ENCODE measurements around the gene TUBB4A. TPM values are rescaled to one million over a fixed set of nuclear protein-coding genes. Genes with fewer than 3 reads are reported as not detected.

TUBB4A gene
- total and polyA plus RNA-seq, 9 of the 15 experiments (the other 6 are each of a cell fraction or from before 2014, with no cell fraction given): 0.14 to 7.0 (median 0.75) TPM

DNA sequence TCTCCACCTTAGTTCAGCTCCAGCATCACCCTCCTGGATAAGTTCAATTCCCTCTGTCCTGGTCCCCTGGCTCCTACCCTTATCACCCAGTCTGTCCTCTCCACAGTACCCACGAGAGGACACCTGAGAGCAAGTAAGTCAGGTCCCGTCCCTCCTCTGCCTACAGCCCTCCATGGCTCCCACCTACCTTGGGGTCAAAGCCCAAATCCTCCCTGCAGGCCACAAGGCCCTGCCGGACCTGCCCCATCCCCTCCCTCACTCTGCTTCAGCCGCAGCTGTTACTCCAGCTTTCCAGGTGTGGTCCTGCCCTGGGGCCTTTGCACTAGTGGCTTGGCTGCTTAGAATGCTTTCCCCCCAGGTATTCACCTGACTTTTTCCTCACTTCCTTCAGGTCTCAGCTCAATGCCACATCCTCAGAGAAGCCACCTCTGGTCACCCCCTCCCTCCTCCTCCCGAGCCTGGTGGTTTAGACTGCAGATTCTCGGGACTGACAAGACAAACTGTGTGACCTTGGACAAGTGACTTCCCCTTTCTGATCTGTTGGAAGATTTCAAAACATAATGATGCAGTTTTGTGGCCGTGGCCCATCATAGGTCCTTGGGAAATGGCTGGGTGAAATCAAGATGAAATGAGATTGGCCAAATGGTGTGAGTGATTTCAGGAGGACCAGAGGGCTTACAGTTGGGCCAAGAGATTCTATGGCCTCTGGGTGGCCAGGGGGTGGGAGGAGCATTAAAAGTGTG lies 3.6 kb downstream of the TUBB4A start:
- BruUV-seq (replicated peaks): no TSS peak
- Histone ChIP-seq H3K27ac (ENCODE audit: extremely low read depth, low read depth, low read length) (no peak overlapping the region), H3K36me3 (ENCODE audit: control insufficient read depth, insufficient read depth, low read length) (no peaks in the 10 kb centered on the region), H3K4me3 (no peak overlapping the region), H2AFZ (ENCODE audit: low read depth, low read length) (no peak overlapping the region), H3K9ac (ENCODE audit: insufficient read depth in 1 of 2, low read depth in 2 of 2, low read length in 2 of 2) (0 out of 4 replicates have a peak overlapping the region, but pooled peaks of 1 of the 2 experiments have one; percentile 20), H3K9me1 (ENCODE audit: control insufficient read depth, insufficient read depth, low read length) (peaks cover 5% of the 10 kb centered on the region), H3K4me2 (ENCODE audit: insufficient read depth, low read length) (no peak overlapping the region), H3K4me1 (replicated peaks in 1 of 2; ENCODE audit: control insufficient read depth in 2 of 2, insufficient read depth in 2 of 2, low read length in 2 of 2) (peaks cover 0 to 32% of the 10 kb centered on the region in 2 experiments; a peak in 3 of 5 replicates), H3K9me3 (replicated peaks; ENCODE audit: control insufficient read depth, insufficient read depth, low read depth, low read length) (no peaks in the 10 kb centered on the region), H3K27me3 (ENCODE audit: control insufficient read depth in 2 of 2, insufficient read depth in 2 of 2, low read length in 2 of 2) (no peaks in the 10 kb centered on the region), H3K79me2 (ENCODE audit: control insufficient read depth, insufficient read depth, low read length) (no peaks in the 10 kb centered on the region), H4K20me1 (replicated peaks; ENCODE audit: control insufficient read depth, insufficient read depth, low read length) (no peaks in the 10 kb centered on the region)
- no peak for ATAC-seq
- FAIRE-seq: no peak
- TF ChIP-seq SPI1 (IDR thresholded peaks at IDR 0.05; ENCODE audit: borderline replicate concordance, low read depth, low read length): peak; percentile 83
- TF ChIP-seq CHD4 (IDR thresholded peaks at IDR 0.05; ENCODE audit: insufficient read depth, insufficient replicate concordance, low read depth, low read length, poor library complexity, severe bottlenecking): peak; percentile 42
- peak; percentile 41 for TF ChIP-seq RBM25 (IDR thresholded peaks at IDR 0.05; ENCODE audit: low read depth, low read length, severe bottlenecking)
- no peak for TF ChIP-seq RBM34 (IDR thresholded peaks at IDR 0.05; ENCODE audit: borderline replicate concordance, insufficient read depth, low read length)
- peak; percentile 34; the same call in 1 of the 2 replicates for TF ChIP-seq VEZF1 (CRISPR knock-in tag; IDR thresholded peaks at IDR 0.05)
- TF ChIP-seq POLR2A (conservative IDR thresholded peaks at IDR 0.05): no peak
- TF ChIP-seq KDM1A (IDR thresholded peaks at IDR 0.05): peak in 1 of 2 experiments; percentile 56; a peak in 3 of 4 replicates
- TF ChIP-seq BCOR (IDR thresholded peaks at IDR 0.05): peak; percentile 82
- no peak for TF ChIP-seq PML (IDR thresholded peaks at IDR 0.05; ENCODE audit: low read length)
- no peak for TF ChIP-seq CHD1 (IDR thresholded peaks at IDR 0.05; ENCODE audit: low read length)
- peak; percentile 71 for TF ChIP-seq ZFP36 (IDR thresholded peaks at IDR 0.05; ENCODE audit: low read depth, low read length, partially characterized antibody)
- 0 out of 4 replicates have a peak, but pooled peaks of 1 of the 2 experiments have one; percentile 18 for TF ChIP-seq RCOR1 (IDR thresholded peaks at IDR 0.05; ENCODE audit: borderline replicate concordance in 1 of 2, low read depth in 2 of 2, low read length in 2 of 2)
- TF ChIP-seq ESRRA (IDR thresholded peaks at IDR 0.05; ENCODE audit: borderline replicate concordance, low read depth): peak; percentile 51; the same call in 1 of the 2 replicates
- TF ChIP-seq ADNP (tag; IDR thresholded peaks at IDR 0.05): peak; percentile 61; the same call in 1 of the 2 replicates
- peak; percentile 26; the same call in 1 of the 2 replicates for TF ChIP-seq HDAC2 (IDR thresholded peaks at IDR 0.05)
- DNase-seq (ENCODE audit: extremely low read depth in 1 of 4, low spot score in 3 of 4): peak in 1 of 4 experiments; percentile 10
- intact Hi-C loops (cut with micrococcal nuclease): no loop called here
- ChIA-PET CTCF (ENCODE audit: low intra/inter-chr PET ratio) (no interaction called here), POLR2A (interaction anchor here (0.6 to 2.2 kb wide), 4 partner anchors 12 to 97 kb away, joined by 3 to 6 read pairs (median 4); no protein-coding TSS in a partner anchor)
- 22% methylated on average over 7 of the region's 7 CpGs for WGBS (ENCODE audit: insufficient coverage, low coverage, missing lambda C conversion rate)
- in situ Hi-C loops (cut with MboI): no loop called here
